GM12874 (cell line): ENCODE data around the gene IL12RB1.

Source experiments
- CTCF ChIP-seq: IDR thresholded peaks from 2 replicates; pipeline ENCODE4 v1.5.1; 2011; ENCODE audit warnings: low read depth, mild to moderate bottlenecking, control low read depth, low read length, moderate library complexity; ENCODE audit not compliant: insufficient read depth

IL12RB1 gene

DNA sequence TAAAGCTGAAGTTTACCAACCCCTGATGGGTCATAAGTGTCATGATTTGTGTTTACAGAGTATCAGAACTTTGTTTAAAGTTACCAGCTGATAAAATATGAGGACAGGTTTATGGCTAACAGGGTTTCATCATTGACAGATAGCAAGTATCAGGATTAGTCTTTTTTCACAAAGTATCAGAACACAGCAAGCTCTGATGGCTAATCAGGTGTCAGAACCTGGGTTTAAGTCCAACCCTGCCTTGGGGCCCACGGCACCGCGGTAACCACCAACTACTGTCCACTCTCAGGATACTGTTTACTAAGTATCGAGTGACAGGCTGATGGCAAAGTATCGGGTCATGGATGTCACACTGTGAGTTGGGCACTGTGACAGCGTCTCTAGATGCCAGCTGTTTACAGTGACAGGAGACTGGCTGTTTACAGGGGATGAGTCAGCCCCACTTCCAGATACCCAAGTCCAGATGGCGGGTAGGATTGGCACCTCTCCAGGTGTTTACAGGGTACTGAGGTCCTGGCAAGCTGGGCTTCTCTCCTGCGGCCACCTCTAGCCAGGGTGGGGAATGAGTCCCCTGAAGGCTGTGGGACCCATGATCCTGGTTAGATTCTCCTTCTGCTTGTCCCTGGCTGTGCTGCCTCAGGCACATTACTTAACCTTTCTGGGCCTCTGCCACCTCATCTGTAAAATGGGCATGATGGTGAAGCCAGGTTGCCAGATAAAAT, 57.0 kb downstream of the IL12RB1 start:
- no peak for TF ChIP-seq CTCF

GRCh38 chr19:18027151-18027550, 59.6 kb downstream of the IL12RB1 start:
- no peak for TF ChIP-seq CTCF

- TF ChIP-seq CTCF = no peak
These were observed 63.0 kb downstream of the IL12RB1 start for GRCh38 chr19:18023622-18024251.

- TF ChIP-seq CTCF = no peak
These were observed 65.5 kb downstream of the IL12RB1 start for GRCh38 chr19:18021121-18021755.

DNA sequence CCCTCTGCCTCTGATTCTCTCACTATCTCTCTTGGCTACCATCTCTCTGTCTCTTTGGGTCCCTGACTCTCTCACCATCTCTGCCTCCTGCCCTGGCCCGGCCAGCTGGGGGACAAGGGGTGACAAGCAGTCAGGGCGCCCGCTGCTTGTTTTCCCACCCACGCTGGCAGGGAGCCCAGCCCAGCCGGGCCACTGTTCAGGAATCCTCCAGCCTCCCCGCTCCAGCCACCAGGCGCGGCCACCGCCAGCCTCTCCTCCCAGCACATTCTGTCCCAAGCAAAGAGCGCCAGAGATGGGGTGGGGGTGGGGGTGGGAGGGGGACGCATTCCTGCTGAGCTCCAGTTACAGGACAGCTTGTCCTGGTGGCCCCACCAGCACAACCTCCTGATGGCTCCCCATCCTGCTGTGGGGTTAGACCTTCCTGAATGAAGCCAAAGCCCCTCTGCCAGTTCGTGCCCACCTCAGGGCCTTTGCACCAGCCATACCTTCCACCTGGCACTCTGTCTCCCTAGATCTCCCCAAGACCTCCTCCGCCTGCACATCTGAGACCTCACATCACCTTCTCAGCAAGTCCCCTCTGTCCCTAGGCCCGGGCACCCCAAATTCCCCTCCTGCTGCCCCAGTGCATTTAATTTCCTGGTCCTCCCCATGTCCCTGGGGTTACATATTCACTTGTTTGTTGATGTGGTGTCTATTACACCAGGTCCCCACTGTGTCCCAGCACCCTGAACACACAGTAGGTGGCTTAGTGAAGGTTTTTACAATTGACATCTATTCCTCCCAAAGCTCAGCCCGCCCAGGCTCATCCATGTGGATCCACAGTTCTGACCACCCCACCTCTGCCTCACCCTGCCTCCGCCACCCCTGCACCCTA, 66.3 kb downstream of the IL12RB1 start:
- TF ChIP-seq CTCF = no peak

GRCh38 chr19:18017275-18018083, 69.3 kb downstream of the IL12RB1 start:
- TF ChIP-seq CTCF = no peak
